HG03521 (cell line): ENCODE measurements around the gene CCT6B.
A peak's percentile ranks its signal among the peaks of the same experiment; 100 is the strongest.
"Not testable (repeated sequence)": the region's sequence is repeated elsewhere in the genome, so short reads cannot be mapped to it uniquely, and the experiment has no call there.

Experiments
- ATAC-seq: cut with Tn5 transposase; IDR thresholded peaks from one replicate; pipeline ENCODE4 v1.9.1; 2021; ENCODE audit warnings: mild to moderate bottlenecking, moderate library complexity; ENCODE audit not compliant: unreplicated experiment

The CCT6B gene

DNA sequence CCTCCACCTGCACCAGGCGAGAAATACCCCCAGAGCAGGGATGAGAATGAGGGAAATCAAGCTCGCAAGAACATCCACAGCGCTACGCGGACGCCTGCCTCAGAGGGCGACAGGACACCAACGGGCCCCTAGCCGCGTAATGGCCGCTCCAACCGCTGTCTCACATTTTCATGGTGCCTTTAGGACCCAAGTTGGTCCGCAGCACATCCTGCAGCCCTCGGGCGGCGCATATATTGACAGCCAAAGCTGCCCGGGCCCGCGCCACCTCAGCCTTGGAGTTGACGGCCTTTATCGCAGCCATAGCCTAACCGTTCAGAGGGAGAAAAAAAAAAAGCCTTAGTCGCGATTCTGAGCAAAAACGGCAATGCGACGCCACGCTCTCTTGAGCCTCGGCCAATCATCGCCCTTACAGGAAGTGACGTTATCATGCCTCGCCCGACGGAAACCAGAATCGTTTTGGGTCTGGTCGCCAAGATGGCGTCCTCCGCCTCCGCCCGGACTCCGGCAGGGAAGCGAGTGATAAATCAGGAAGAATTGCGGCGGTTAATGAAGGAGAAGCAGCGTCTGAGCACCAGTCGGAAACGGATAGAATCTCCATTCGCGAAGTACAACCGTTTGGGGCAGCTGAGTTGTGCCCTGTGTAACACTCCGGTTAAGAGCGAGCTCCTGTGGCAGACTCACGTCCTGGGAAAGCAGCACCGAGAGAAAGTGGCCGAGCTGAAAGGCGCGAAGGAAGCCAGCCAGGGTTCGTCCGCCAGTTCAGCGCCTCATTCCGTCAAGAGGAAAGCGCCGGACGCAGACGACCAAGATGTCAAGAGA, at the start of gene CCT6B, which contains the start of gene ZNF830:
Gene CCT6B (minus strand): TSS at position 368 of the 819 bp plus-strand sequence. CDS start 67 bp downstream, at position 301.
Gene ZNF830 (plus strand): TSS at position 448 of the 819 bp plus-strand sequence. CDS start 27 bp downstream, at position 475.
- peak; percentile 89 for ATAC-seq

DNA sequence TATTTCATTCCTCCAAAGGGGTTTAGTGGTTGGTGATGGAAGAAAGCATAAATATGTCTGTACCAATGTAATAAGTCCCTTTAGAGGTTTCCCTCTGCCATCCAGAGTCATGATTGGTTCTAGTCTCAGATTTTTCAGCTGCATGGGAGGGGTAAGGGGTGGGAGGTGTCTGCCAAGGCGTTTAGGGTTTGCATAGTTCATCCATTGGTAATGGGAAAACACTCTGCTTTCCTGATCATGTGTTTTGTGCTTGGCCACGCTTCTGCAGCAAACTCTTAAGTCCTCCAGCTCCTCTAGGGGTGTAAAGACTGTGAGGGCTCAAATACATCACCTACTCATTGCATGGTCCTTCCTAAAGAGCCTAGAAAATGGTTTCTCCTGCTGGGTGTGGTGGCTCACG, 48.8 kb upstream of the CCT6B start:
- ATAC-seq = no peak

- no peak for ATAC-seq
Observed at GRCh38 chr17:35006961-35007360, 45.7 kb upstream of the CCT6B start.

GRCh38 chr17:35006345-35006744, 45.1 kb upstream of the CCT6B start:
- no peak for ATAC-seq

DNA sequence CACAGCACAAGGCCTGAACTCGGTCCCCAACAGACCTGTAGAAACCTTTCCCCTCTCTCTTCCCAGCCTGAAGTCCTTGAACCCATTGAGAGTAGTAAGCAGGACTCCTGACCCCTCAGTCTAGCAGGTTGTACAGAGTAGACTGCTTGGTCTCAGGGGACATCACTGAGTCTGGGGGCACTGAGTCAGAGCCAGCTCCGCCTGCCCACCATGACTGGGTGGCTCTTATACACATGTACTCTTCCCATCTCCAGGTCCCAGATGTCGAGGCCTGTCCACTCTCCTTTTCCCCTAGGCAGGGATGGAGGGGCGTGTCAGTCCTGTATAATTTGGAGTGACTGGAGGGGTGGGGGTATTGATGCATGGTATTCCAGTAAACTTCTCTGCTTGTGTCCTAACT, 42.5 kb upstream of the CCT6B start:
- no peak for ATAC-seq

- ATAC-seq = no peak
Observed at GRCh38 chr17:35002876-35003551, 41.8 kb upstream of the CCT6B start.

DNA sequence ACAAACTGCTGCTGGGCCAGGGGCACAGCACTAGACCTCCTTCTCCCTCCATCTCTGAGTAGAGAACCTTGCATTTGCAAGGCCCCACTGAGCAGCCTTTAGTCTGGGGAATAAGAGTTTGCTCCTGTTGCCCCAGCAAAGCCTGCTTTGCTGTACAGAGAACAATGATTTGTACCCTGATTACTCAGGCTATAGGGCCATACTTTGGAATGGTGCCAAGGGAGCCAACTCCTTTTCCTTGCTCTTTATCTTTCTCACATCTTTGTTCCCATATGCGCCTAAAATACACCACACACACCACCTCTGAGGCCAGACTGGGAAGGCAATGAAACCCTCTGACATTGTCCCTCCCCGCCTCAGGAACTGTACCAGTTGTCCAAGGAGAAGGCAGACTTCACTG, 40.3 kb upstream of the CCT6B start:
- ATAC-seq = no peak

- not testable (repeated sequence) for ATAC-seq
Observed at GRCh38 chr17:35000965-35001364, 39.7 kb upstream of the CCT6B start.

DNA sequence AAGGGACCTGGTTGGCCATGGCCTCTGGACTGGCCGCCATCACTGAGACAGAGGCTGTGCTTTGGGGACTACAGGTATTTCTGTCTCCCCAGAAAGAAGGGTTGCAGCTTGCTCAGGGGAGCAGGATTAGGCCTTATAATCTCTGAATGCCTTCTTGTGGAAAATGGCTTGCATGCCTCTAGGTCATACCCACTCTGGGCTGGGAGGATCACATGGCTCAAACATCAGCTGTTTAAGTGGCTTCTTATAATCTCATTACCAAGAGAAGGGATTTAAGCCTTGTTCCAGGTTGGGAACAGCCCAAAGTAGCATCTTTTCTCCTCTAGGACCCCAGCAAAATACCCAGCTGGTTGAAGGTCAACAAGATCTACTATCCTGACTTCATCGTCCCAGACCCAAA, 38.2 kb upstream of the CCT6B start:
- no peak for ATAC-seq

GRCh38 chr17:34998205-34998604, 36.9 kb upstream of the CCT6B start:
- no peak for ATAC-seq

DNA sequence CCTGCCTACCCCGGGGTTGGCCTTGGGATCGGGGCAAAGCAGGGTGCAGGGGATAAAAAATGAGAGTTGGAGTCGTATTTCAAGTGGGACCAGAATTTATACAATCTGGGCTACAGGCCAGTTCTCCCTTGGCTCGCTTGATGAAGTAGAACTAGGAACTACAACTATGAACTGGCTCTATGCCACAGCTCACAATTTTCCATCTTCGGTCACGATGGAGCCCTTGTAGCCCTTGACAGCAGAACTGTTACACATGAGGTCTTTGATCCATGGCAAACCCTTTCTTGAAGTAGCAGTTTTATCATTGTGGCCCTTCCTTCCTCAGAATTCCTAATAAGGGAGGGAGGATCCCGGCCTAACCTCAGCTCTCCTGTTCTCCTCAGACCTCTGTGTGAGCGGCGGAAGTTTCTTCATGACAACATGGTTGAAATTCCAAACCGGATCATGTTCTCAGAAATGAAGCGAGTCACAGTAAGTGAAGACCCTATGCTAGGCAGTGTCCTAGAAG, 36.1 kb upstream of the CCT6B start:
- ATAC-seq = no peak

DNA sequence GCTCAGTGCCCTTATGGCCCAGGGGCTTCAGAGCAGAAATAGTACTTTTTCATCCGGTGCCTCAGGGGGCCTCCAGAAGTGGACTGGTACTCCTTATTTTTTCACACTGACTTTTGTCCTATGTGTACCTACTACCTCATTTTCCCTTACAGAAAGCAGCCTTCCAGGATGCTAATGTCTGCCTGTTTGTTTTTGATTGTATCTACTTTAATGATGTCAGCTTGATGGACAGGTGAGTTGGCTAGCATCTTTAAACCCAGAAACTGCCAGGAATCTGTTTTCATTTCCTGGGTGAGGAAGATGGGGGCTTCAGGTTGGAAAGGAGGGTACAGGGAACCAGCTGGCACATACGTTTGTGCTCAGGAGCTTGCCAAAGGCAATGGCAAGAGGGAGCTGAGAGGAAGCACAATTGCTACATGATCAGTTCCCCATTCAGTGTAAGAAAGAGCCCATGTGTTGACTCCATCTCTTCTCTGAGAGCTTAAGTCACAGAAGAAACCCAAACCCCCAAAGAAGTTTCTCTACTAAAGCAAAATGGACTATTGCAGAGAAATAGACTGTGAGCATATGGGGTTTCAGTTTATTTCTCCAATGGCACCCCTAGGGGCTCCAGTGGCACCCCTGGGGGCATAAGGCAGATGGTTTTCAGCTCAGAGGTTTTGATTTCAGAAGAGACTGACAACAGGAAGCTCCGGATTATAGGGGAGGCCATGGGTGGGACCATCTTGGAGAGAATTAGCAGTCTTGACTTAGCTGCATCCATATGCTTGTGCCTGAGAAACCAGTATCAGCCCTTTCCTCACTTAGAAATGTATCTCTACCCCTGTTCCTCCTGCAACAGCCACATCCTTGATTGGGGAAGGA, 35.4 kb upstream of the CCT6B start:
- no peak for ATAC-seq

GRCh38 chr17:34993031-34993430, 31.8 kb upstream of the CCT6B start:
- no peak for ATAC-seq

GRCh38 chr17:34991606-34992005, 30.3 kb upstream of the CCT6B start:
- no peak for ATAC-seq

GRCh38 chr17:34990921-34991365, 29.7 kb upstream of the CCT6B start:
- ATAC-seq = no peak

- ATAC-seq = no peak
Observed at GRCh38 chr17:34989473-34989872, 28.2 kb upstream of the CCT6B start.

- ATAC-seq = no peak
Observed at GRCh38 chr17:34988644-34989043, 27.4 kb upstream of the CCT6B start.

- ATAC-seq = no peak
Observed at GRCh38 chr17:34987232-34987631, 26.0 kb upstream of the CCT6B start.

GRCh38 chr17:34981538-34982241, 20.4 kb upstream of the CCT6B start:
- no peak for ATAC-seq
